DLD1 (cell line): ENCODE data around the gene PBXIP1.

Source experiments
- in situ Hi-C: cut with HindIII; loops from 2 replicates; pipeline ENCODE4 v1.10.0; 2017; ENCODE audit warnings: low sequenced_read_pairs

PBXIP1 gene

DNA sequence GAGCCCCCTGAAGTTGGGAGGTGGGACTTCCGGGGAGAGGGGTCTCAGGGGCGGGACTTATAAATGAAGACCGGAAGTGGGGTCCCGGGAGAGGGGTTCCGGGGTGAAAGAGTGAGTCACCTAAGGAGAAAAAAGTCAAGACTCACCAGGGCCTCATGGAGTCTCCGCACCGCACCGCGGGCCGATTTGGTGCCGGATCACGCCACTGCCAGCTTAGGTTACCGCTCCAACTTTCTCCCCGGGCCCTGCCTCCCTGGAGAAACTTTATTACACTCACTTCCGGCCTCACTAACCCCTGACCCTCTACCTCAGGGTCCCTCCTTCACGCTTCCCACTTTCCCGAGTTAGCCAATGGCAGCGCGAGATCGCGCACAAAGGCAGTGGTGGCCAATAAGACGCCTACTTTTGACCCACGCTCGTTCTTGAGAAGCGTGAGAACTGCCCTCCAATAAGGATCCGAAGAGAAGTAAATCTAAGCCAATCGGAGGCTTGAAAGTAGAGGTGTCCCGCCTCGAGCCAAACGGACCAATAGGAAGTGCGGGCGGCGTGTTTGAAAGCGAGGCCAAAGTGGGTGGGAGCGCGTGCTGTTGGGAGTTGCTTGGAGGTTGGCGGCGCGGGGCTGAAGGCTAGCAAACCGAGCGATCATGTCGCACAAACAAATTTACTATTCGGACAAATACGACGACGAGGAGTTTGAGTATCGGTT is 18.4 kb upstream of the PBXIP1 start, which contains the start of gene CKS1B:
Gene CKS1B (plus strand): TSS at position 580 of the 706 bp plus-strand sequence. CDS start 65 bp downstream, at position 645.
- in situ Hi-C loops: no loop called here

DNA sequence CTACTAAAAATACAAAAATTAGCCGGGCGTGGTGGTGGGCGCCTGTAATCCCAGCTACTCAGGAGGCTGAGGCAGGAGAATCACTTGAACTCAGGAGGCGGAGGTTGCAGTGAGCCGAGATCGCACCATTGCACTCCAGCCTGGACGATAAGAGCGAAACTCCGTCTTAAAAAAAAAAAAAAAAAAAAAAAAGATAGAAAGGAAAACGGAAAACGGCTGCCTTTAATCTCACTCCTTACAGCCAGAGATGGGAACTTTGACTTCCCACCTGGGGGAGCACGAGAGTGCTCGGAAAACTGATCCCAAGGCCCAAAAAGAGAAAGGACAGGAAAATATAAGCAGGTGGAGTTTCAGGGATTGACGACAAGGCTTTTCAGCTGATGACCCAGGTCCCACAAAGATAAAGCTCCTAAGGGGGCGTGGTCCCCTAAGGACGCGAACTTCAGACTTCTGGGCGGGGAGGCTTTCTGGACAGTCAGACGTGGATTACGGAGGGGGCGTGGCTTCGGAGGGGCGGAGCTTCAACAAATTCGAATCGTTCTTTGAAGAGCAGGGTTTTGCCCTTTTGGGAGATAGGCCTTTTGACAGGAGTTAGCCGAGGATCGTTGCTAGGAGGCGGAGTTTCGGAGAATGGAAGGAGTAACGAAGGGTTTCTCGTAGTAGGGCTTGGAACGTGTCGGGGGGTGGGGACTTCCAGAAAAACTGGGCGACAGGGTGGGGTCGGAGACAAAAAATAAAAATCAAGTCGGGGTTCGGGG is 17.6 kb upstream of the PBXIP1 start:
- in situ Hi-C loops: no loop called here

GRCh38 chr1:154972517-154973343 is 16.8 kb upstream of the PBXIP1 start:
- in situ Hi-C loops: no loop called here

- in situ Hi-C loops: no loop called here
Measured at GRCh38 chr1:154972213-154972516, 16.3 kb upstream of the PBXIP1 start.

- in situ Hi-C loops: no loop called here
Measured at GRCh38 chr1:154971341-154971998, 15.6 kb upstream of the PBXIP1 start.

DNA sequence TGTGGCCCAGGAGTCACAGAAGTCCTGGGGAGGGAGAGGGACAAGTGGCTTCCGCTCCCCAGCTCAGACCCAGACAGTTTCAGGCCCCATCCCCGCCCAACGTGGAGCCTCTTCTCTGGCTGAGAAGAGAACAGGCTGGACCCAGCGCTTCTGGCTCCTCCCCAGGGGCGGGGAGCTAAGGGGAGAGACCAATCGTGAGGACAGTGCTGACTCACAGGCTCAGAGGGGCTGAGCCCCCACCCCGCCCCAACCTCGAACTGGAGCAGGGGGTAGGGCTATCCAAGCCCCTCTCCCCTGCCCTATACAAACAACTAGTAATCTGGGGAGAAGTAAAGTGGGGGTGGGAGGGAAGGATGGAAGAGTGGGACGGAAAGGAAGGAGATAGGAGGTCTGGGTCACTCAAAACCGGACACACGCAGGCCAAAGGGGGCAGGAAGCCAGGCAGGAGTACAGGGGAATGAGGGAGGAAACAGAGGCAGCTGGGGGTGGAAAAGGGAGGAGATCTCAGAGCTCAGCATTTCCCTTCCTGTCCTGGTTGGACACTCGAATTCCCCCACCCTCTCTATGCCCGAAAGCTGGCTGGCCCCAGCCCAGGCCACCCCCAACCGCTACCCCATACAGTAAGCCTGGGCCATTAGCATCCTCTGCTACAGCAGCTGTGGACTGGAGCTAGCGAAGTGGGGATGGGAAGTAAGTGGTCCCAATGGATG is 14.9 kb upstream of the PBXIP1 start, which contains the start of gene SHC1:
Gene SHC1 (minus strand): TSS at position 117 of the 710 bp plus-strand sequence. CDS start 221 bp downstream, outside the sequence.
- in situ Hi-C loops: no loop called here

DNA sequence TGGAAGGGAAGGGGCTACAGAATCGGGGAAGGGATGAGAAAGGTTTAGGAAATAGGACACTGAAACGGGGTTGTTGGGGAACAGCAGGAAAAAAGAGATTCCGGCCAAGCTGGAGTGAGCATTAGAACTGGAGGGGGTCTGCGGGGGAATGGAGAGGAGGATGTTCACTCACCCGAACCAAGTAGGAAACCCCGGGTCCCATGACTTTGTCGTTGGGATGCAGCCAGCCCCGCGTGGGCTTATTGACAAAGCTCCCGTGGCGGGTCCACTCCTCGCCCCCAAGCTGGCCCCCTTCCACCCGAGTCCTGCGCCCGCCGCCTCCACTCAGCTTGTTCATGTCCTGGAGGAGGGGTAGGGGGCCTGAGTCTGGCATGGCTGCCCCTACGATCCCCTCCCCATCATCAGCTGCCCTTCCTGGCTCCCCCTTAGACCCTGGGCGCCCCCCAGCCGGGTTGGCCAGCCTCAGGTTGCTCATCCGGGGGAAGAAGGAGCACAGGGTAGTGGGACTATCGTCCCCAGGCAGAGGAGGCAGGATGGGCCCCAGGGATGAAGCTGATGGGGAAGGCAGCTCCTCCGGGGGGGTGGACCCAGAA is 14.1 kb upstream of the PBXIP1 start:
- in situ Hi-C loops: no loop called here

DNA sequence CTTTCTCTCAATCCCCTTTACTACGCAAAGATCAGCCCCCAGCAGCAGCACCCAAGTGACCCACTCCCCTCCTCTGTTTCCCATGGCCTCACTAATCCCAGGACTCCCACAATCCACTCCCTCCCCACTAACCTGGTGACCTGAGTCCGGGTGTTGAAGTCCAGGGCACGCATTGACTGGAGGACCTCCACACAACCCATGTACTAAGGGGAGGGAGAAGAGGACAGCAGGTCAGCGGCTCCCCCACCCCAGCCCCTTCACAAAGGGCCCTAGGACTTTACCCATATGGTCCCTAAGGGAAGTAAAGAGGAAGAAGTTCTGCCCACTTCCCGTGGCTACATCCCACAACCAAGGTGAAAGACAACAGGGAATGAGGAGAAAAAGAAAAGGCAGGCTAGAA is 13.3 kb upstream of the PBXIP1 start:
- in situ Hi-C loops: no loop called here

GRCh38 chr1:154968731-154969130 is 12.8 kb upstream of the PBXIP1 start:
- in situ Hi-C loops: no loop called here

DNA sequence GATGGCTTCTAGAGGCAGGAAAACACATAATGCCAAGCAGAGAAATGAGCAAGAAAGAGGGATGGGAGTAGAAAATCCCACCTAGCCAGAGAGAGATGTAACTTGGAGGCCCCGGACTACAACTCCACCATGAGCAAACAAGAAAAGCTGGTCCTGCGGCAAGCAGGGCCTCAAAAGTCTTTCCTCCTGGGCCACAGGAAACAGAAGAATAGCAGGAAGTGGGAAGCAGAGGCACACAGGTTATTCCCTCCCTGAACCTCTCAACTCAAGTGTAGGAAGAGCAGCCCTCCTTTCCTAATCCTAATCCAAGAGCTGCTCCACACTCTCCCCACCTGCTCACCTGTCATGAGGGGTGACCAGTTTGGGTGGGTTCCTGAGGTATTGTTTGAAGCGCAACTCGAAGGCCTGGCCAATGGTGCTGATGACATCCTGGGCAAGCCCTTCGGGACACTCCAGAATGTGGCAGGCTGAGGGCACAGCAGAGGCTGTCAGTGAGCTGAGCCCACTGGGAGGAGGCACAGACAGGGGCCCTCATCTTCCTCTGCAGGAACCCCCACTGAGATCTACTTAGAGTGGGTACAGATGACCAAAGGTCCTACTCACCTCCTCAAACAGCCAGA is 11.5 kb upstream of the PBXIP1 start:
- in situ Hi-C loops: no loop called here

- in situ Hi-C loops: no loop called here
Measured at GRCh38 chr1:154966111-154966510, 10.2 kb upstream of the PBXIP1 start.

GRCh38 chr1:154964359-154964758 is 8.5 kb upstream of the PBXIP1 start:
- in situ Hi-C loops: no loop called here

DNA sequence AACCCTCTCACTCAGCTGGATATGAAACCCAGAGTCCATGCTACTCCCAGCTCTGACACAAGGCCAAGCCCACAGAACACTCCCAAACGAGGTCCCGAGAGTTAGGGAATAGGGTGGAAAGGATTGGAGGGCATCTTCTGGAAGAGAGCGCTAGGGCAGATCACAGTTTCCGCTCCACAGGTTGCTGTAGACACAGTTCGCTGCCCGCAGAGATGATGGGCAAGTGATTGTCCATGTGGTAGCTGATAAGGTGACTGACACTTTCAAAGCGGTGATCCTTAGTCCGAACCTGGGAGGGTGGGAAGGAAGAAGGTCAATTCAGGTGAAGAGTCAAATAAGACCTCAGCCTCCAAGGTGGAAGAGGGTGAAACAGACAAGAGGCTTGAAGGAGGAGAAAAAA is 7.7 kb upstream of the PBXIP1 start:
- in situ Hi-C loops: no loop called here

DNA sequence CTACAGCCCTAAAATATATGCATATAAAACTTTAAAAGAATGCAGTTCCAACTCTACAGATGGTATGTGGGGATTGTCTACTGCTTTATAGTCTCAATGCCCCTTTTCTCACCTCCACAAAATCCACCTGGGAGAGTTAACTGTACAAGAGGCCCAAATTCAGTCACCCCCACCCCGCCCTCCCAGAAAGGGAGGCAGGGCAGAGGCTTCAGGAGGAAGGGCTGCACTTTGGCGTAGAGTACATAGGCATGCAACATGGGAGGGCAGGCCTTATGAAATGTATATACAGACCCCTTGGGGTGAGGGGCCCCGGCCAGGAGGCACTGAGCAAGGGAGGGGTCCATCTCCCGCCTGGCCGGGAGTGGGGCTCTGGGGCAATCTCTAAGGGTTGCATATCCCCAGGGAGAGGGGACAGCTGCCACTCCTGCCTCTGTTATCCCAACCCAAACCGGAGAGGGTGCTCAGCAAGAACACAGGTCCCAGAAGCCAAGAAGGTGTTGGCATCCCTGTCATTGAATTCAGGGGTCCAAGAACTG is 7.0 kb upstream of the PBXIP1 start:
- in situ Hi-C loops: no loop called here

DNA sequence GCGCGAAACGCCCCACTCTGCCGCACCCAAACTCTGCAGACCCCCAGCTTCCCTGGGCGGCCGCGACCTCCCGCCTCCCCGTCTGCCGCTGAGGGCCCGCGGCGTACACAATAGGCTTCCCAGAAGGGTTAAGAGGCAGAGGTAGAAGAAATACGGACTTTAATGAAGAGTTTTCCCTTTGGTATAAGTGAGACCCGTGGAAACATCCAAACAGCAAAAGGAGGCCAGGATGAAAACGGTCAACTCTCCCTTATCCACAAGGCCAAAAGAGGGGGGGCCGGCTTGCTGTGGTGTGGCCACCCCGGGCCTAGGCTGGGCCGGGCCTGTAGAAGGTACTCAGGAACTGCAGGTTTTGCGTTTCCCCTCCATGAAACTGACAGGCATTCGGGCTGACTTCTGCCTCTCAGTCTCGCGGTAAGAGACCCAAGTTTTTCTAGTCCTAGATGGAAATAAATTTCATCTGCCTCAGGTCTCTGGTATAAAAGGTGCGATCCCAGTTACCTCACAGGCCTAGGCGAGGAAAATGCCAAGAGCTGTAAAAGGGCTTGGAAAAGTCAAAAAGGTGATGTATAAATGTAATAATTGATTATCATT is 6.4 kb upstream of the PBXIP1 start:
- in situ Hi-C loops: no loop called here

DNA sequence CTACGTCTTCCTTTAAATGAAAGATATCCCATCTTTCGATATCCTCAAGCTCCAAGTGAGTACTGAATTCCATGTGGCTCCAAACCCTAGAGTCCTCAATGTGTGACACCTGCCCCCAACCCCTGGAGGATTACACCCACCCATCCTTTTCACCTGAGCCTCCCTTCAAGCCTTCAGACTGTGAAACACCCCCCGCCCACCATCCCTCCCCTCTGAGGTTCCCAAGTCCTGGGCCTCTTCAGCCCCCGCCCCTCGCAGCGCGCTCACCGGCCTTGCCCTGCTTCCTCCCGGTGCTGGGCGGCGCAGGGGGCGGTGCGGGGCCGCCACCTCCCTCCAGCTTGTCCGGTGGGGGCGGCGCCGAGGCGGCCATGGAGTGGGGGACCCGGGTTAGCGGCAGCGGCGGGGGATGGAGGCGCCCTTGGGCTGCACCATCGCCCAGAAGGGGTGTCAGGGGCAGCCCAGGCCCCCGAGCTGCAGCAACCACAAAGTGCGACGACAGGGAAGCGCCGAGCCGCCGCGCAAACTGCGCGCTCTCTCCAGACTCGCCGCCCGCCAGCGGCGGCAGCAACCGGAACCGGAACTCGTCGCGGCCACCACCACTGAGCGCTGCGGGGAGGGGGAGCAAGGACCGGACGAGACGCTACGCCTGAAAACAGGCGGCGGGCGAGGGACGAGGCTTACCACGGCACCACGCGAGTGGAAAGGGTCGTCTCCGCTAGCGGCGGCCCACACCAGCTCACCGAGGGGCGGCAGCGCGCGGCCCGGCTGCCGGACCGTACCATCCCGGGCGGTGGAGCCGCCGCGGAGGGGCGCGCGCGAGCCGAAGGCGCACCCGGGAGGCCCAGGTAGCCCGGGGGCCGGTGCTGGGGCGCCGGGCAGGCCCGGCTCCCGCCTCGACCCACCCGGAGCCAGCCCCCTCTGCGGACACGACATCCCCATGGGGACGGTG is 5.6 kb upstream of the PBXIP1 start, which contains the start of gene PYGO2:
Gene PYGO2 (minus strand): TSS at position 576 of the 949 bp plus-strand sequence. CDS start 206 bp downstream, at position 370.
- in situ Hi-C loops: no loop called here

DNA sequence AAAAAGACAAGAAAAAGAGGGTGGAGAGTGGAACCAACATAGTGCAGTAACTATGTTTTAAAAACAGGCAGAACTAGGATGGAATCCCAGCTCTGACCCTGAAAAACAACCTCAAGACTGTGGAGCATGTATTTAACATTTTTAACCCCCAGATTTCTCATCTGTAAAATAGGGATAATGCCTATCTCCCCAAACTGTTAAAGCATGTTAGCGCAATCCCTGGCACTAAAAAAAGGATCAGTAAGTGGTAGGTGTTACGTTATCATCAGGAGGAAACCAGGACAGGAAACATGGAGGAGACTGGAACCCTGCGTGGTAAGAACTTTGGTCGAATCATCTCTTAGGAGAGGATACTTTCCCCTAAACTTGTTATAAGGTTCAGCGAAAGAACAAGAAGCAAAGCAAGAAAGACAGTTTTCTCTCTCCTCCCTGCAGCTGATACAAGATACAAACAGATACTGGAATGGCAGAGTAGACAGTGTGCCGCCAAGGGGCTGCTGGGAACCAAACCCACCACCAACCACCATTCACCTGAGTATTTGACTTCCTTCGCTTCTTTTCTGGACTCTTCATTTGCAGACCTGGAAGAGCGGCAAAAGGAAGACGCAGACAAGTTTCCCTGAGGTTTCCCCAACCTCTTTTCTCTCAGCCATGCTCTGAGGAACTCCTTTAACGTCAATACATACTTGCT is 4.7 kb upstream of the PBXIP1 start:
- in situ Hi-C loops: no loop called here
